Body of pancreas (tissue), 4 donors: ENCODE results near the gene ACTR3C. TPM values are rescaled to one million over a fixed set of nuclear protein-coding genes. Genes with fewer than 3 reads are reported as not detected.
"Not testable (repeated sequence)": the region's sequence is repeated elsewhere in the genome, so short reads cannot be mapped to it uniquely, and the experiment has no call there.

Experiments used
- ATAC-seq: fragments of 150-250 bp; one replicate; pipeline ENCODE4 v1.9.1; 2016
- DNase-seq, 4 donors: peaks; one replicate each; pipeline ENCODE4 v3.0.0-alpha.2; 2019
- H3K27ac ChIP-seq, 4 donors: fragments of 200-600 bp; sonication (generic); 1 replicate in 3 of 4; 2 replicates in 1 of 4; pipeline versions ENCODE4 v1.5.1 to v1.6.1; 2016 to 2019; ENCODE audit warnings: mild to moderate bottlenecking in 1 of 4, mixed read lengths in 1 of 4, moderate library complexity in 1 of 4
- H3K27me3 ChIP-seq, 2 donors: fragments of 200-600 bp; sonication (generic); one replicate each; pipeline ENCODE4 v1.6.0; 2016; ENCODE audit warnings: mild to moderate bottlenecking in 1 of 2
- H3K36me3 ChIP-seq, 2 donors: fragments of 200-600 bp; sonication (generic); replicated peaks in 1 of 2; 2 replicates each; pipeline ENCODE4 v1.5.1; 2016; ENCODE audit warnings: low read depth in 2 of 2; ENCODE audit not compliant: insufficient read depth in 1 of 2
- H3K4me1 ChIP-seq: fragments of 200-600 bp; sonication (generic); one replicate; pipeline ENCODE4 v1.6.0; 2016
- H3K4me3 ChIP-seq, 2 donors: fragments of 200-600 bp; sonication (generic); 1 replicate in 1 of 2; 2 replicates in 1 of 2; pipeline ENCODE4 v1.5.1; 2016 to 2019
- H3K9me3 ChIP-seq, 3 donors: fragments of 200-600 bp; sonication (generic); 1 replicate in 2 of 3; 2 replicates in 1 of 3; pipeline ENCODE4 v1.5.1; 2016
- WGBS, 2 donors: methylation state at CpG; one replicate each; pipeline ENCODE4 v1.1.5; 2017; 5-methylcytosine and 5-hydroxymethylcytosine counted together
- intact Hi-C: fragments of 100-400 bp; cut with DNase I; formaldehyde crosslinking; loops from one replicate; pipeline ENCODE4 v1.15.1; 2023
- total RNA-seq, 2 donors: library from RNA; depleted of rRNA; stranded (reverse); fragments of >200 nt; gene quantifications; one replicate each; pipeline ENCODE4 v1.1.0, GENCODE V29; 2016

ACTR3C gene
- total RNA-seq, 2 donors from 2014 or later: 35.5 to 69.9 TPM

- H3K9me3 ChIP-seq, H3K36me3 ChIP-seq, H3K4me3 ChIP-seq, H3K27ac ChIP-seq, H3K27me3 ChIP-seq, ATAC-seq, intact Hi-C loops, DNase-seq: not testable (repeated sequence)
- 50 to 60% methylated on average over 1 of the region's 1 CpG for whole genome bisulfite sequencing, 2 donors
- H3K4me1 ChIP-seq: peaks cover 39% of the 10 kb centered on the region
Measured at GRCh38 chr7:150302908-150303310, 20.4 kb downstream of the ACTR3C start.

- peak; percentile 66 for ATAC-seq
- H3K4me3 ChIP-seq, H3K27me3 ChIP-seq, DNase-seq, intact Hi-C loops, H3K9me3 ChIP-seq, H3K36me3 ChIP-seq: not testable (repeated sequence)
- H3K4me1 ChIP-seq: peaks cover 14% of the 10 kb centered on the region
- peak overlapping the region in 1 of 4 donors; percentile 49 for H3K27ac ChIP-seq
Measured at GRCh38 chr7:150297978-150298377, 25.4 kb downstream of the ACTR3C start.

- intact Hi-C loops, DNase-seq, H3K4me3 ChIP-seq, H3K27ac ChIP-seq, H3K9me3 ChIP-seq, H3K27me3 ChIP-seq, H3K36me3 ChIP-seq: not testable (repeated sequence)
- H3K4me1 ChIP-seq: peaks cover 12% of the 10 kb centered on the region
- ATAC-seq: peak; percentile 49
- WGBS, 2 donors: 19 to 31% methylated on average over 5 to 9 of the region's 10 CpGs
Measured at GRCh38 chr7:150296802-150297201, 26.5 kb downstream of the ACTR3C start.

- peak overlapping the region in 1 of 4 donors; percentile 41 for H3K27ac ChIP-seq
- H3K9me3 ChIP-seq, H3K4me3 ChIP-seq, H3K36me3 ChIP-seq, H3K27me3 ChIP-seq, DNase-seq, intact Hi-C loops: not testable (repeated sequence)
- peaks cover 12% of the 10 kb centered on the region for H3K4me1 ChIP-seq
- 33 to 45% methylated on average over 1 to 2 of the region's 8 CpGs for WGBS, 2 donors
- peak; percentile 73 for ATAC-seq
Measured at GRCh38 chr7:150295614-150296013, 27.7 kb downstream of the ACTR3C start.

GRCh38 chr7:150295027-150295426 lies 28.3 kb downstream of the ACTR3C start:
- H3K4me3 ChIP-seq, intact Hi-C loops, H3K27me3 ChIP-seq, H3K9me3 ChIP-seq, H3K36me3 ChIP-seq, DNase-seq: not testable (repeated sequence)
- peak overlapping the region in 1 of 4 donors; percentile 41 for H3K27ac ChIP-seq
- peak; percentile 41 for ATAC-seq
- WGBS, 2 donors: 45 to 61% methylated on average over 8 of the region's 8 CpGs
- H3K4me1 ChIP-seq: peaks cover 12% of the 10 kb centered on the region

GRCh38 chr7:150290317-150290716 lies 33.0 kb downstream of the ACTR3C start:
- 63 to 71% methylated on average over 6 of the region's 6 CpGs for WGBS, 2 donors
- H3K4me1 ChIP-seq, H3K9me3 ChIP-seq, H3K27ac ChIP-seq, ATAC-seq, H3K36me3 ChIP-seq, intact Hi-C loops, H3K4me3 ChIP-seq, DNase-seq, H3K27me3 ChIP-seq: not testable (repeated sequence)

- H3K27me3 ChIP-seq, H3K4me1 ChIP-seq, ATAC-seq, DNase-seq, H3K4me3 ChIP-seq, H3K36me3 ChIP-seq, H3K27ac ChIP-seq, H3K9me3 ChIP-seq: not testable (repeated sequence)
- 88 to 96% methylated on average over 4 of the region's 6 CpGs for WGBS, 2 donors
- intact Hi-C loops: loop anchor here (10.0 kb wide), 1 partner anchor 116 kb away; a partner anchor contains a TSS
Measured at GRCh38 chr7:150288816-150289215, 34.5 kb downstream of the ACTR3C start.

GRCh38 chr7:150287815-150288214 lies 35.5 kb downstream of the ACTR3C start:
- not testable (repeated sequence) for ATAC-seq, H3K27ac ChIP-seq, H3K36me3 ChIP-seq, H3K27me3 ChIP-seq, H3K4me1 ChIP-seq, H3K4me3 ChIP-seq, H3K9me3 ChIP-seq, DNase-seq
- intact Hi-C loops: loop anchor here (10.0 kb wide), 1 partner anchor 117 kb away; a partner anchor contains a TSS
- 68 to 79% methylated on average over 2 to 7 of the region's 7 CpGs for WGBS, 2 donors
